ENCODE results near the gene TBX4.

The TBX4 gene

DNA sequence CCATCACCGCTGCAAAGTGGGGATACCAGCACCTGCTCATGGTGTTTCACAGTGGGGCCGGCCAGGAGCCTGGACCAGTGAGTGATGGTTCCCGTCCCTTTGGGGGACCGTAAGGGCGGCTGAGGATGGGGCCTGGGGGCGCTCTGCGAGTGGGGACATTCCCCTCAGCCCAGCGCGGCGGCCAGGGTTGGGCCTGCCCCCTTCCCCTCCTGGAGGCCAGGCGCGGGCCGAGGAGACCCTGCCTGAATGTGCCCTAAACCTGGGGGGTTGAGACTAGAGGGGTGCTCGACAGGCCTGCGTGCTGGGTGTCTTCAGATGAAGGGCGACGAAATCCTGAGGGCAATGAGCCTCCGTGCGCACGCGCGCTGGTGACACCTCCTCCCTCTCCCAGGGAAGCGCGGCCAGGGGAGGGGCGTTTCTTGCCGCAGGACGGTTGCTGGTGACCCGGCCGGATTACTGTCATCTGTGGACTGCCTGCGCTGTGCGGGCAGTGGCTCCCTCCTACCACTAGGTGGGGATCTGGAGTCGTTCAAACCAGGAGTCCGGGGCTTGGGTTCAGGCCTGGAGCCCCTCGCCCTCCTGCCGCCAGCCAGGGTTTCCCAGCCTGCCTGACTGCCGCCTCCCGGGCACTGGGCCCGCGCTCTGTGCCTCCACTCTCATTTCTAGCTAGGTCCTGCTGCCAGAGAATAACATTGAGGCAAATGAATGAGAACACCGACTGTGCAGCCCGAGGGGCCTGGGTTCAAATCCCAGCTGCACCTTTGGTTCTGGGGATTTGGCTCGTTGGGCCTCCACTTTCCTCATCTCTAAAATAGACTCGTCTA lies 35.5 kb upstream of the TBX4 start:
- DNase-seq (ENCODE audit: low read depth, low spot score), result no peak
- TF ChIP-seq, protein P1, sequence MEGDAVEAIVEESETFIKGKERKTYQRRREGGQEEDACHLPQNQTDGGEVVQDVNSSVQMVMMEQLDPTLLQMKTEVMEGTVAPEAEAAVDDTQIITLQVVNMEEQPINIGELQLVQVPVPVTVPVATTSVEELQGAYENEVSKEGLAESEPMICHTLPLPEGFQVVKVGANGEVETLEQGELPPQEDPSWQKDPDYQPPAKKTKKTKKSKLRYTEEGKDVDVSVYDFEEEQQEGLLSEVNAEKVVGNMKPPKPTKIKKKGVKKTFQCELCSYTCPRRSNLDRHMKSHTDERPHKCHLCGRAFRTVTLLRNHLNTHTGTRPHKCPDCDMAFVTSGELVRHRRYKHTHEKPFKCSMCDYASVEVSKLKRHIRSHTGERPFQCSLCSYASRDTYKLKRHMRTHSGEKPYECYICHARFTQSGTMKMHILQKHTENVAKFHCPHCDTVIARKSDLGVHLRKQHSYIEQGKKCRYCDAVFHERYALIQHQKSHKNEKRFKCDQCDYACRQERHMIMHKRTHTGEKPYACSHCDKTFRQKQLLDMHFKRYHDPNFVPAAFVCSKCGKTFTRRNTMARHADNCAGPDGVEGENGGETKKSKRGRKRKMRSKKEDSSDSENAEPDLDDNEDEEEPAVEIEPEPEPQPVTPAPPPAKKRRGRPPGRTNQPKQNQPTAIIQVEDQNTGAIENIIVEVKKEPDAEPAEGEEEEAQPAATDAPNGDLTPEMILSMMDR (IDR thresholded peaks at IDR 0.05; ENCODE audit: insufficient read depth, low read length, missing control alignments), result peak; percentile 95
- CTCF ChIA-PET, result interaction anchor here (0.6 to 12.5 kb wide), 33 partner anchors 10 to 696 kb away, joined by 3 to 241 read pairs (median 4); no protein-coding TSS in a partner anchor
- H3K4me3 ChIP-seq (ENCODE audit: low read depth, low read length), result peak overlapping the region; percentile 23
- POLR2A ChIA-PET, result no interaction called here

DNA sequence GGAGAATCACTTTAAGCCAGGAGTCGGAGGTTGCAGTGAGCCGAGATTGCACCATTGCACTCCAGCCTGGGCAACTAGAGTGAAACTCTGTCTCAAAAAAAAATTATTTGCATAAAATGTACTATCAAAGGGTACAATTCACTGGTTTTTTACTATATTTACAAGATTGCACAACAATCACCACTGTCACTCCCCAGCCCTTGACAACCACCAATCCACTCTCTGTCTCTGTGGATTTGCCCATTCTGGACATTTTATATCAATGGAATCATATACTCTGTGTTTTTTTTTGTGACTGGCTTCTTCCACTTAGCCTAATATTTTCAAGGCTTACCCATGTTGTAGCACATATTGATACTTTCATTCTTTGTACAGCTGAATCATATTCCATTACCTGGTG lies 33.8 kb upstream of the TBX4 start:
- ChIA-PET POLR2A (no interaction called here), CTCF (interaction anchor here (1.5 to 12.5 kb wide), 7 partner anchors 8 to 164 kb away, joined by 4 to 241 read pairs (median 82); no protein-coding TSS in a partner anchor)
- TF ChIP-seq, protein P1 (IDR thresholded peaks at IDR 0.05; ENCODE audit: insufficient read depth, low read length, missing control alignments), result no peak
- no peak for DNase-seq (ENCODE audit: low read depth, low spot score)
- no peak overlapping the region for H3K4me3 ChIP-seq (ENCODE audit: low read depth, low read length)

DNA sequence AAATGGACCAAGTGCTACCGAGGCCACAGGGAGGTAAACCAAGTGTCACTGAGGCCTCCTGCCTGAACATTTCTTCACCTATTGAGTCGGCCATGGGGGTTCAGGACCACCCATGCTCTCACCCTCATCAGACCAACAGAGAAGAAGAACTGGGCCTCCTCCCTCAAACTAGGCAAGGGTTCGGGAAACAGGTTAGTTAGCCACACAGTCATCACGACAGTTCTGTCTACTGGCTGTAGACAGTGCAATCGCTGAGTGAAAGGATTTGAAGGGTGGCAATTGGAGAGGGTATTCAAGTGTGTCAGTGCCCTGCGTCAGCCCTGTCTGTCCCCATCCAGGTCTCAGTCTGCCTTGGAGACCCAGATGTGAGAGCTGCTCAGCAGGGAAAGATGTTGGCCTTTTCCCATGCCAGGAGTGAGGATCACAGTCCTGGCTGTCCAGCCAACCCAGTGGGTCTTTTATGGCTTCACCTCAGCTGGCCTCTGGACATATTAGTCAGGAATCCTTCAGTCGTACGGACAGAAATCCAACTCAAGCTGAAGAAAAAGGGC lies 32.7 kb upstream of the TBX4 start:
- no peak for DNase-seq (ENCODE audit: low read depth, low spot score)
- ChIA-PET POLR2A (no interaction called here), CTCF (interaction anchor here (1.0 to 12.5 kb wide), 6 partner anchors 11 to 417 kb away, joined by 4 to 188 read pairs (median 6); no protein-coding TSS in a partner anchor)

DNA sequence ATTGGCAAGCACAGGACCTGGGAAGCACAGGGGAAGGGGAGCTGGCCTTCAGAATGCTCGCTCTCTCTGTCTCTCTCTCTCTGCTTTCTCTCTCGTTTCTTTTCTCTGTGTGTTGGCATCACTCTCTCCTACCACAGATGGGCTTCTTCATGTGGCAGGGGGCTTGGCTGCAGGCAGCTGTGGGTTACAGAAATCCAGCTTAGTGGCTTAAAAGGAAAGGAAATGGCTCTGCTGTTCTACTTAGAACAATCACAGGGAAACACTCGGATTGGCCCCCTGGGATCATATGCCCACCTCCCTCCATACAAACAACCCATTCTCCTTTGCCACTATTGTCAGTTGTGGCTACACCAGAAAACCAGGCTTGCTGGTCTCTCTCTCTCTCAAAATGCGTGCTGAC lies 32.2 kb upstream of the TBX4 start:
- ChIA-PET POLR2A (no interaction called here), CTCF (interaction anchor here (0.7 to 12.5 kb wide), 6 partner anchors 8 to 449 kb away, joined by 3 to 188 read pairs (median 6); no protein-coding TSS in a partner anchor)
- H3K4me3 ChIP-seq (ENCODE audit: low read depth, low read length), result no peak overlapping the region
- DNase-seq (ENCODE audit: low read depth, low spot score), result no peak
- TF ChIP-seq, protein P1 (IDR thresholded peaks at IDR 0.05; ENCODE audit: insufficient read depth, low read length, missing control alignments), result no peak

More for the DNA sequence above, 32.7 kb upstream of the TBX4 start:
- TF ChIP-seq, protein P1 (IDR thresholded peaks at IDR 0.05; ENCODE audit: insufficient read depth, low read length, missing control alignments), result no peak
- no peak overlapping the region for H3K4me3 ChIP-seq (ENCODE audit: low read depth, low read length)

DNA sequence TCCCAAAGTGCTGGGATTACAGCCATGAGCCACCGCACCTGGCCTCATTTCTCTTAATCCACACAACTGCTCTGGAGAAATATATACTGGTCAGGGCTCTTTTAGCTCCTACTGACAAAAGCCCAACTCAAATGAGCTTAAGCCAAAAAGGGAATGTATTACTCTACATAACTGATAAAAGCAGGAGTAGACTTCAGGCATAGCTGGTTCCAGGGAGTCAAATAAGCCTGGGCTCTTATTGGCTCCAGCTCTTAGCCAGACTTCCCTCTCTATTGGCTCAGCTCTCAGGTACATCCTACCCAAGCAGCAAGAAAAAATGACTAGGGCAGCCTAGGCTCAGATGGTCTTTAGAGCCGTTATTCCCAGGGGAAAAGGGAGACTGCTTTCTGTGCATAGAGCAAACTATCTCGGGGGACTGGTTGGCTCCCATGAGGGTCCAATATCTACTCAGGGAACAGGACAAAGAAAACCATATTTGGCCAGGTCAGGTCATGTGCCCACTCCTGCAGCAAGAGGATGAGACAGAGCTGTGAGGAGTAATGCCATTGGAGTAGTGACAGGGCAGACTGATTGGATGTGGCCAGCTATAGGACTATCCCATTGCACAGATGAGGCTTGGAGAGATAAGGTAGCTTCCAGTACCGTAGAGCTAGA lies 31.4 kb upstream of the TBX4 start:
- DNase-seq (ENCODE audit: low read depth, low spot score), result no peak
- CTCF ChIA-PET, result interaction anchor here (0.7 to 12.5 kb wide), 6 partner anchors 9 to 449 kb away, joined by 3 to 188 read pairs (median 7); no protein-coding TSS in a partner anchor
- TF ChIP-seq, protein P1 (IDR thresholded peaks at IDR 0.05; ENCODE audit: insufficient read depth, low read length, missing control alignments), result no peak
- POLR2A ChIA-PET, result no interaction called here
- no peak overlapping the region for H3K4me3 ChIP-seq (ENCODE audit: low read depth, low read length)
